Uterus (tissue), 2 donors: Measurements from ENCODE around the gene RANGRF.

ENCODE experiments used
- CTCF ChIP-seq, 4 experiments: fragments of 200-600 bp in 2 of 4; fragments of 450-650 bp in 2 of 4; sonication (generic) in 2 of 4; IDR thresholded peaks; one replicate each; pipeline ENCODE4 v1.5.1; 2016 to 2019; ENCODE audit warnings: antibody characterized with exemption in 4 of 4, mild to moderate bottlenecking in 2 of 4, moderate library complexity in 1 of 4
- POLR2A ChIP-seq, 2 donors: fragments of 450-650 bp; IDR thresholded peaks; one replicate each; pipeline ENCODE4 v1.6.1; 2016; ENCODE audit warnings: antibody characterized with exemption in 2 of 2, mild to moderate bottlenecking in 1 of 2, moderate library complexity in 1 of 2

- TF ChIP-seq CTCF (IDR thresholded peaks at IDR 0.05) (no peak), POLR2A (IDR thresholded peaks at IDR 0.05) (no peak)
Observed at GRCh38 chr17:8282345-8282744, 6.1 kb upstream of the RANGRF start.
